Activated T-cell treated with anti-CD3 and anti-CD28 coated beads for 24 hours (primary cell): ENCODE measurements around the gene DYNLT4.
"Not testable (repeated sequence)": the region's sequence is repeated elsewhere in the genome, so short reads cannot be mapped to it uniquely, and the experiment has no call there.

Experiments
- DNase-seq: peaks from one replicate; pipeline ENCODE4 v3.0.0-alpha.2; 2020; ENCODE audit warnings: low read depth

DYNLT4 gene

GRCh38 chr1:44808938-44809917, 2.1 kb upstream of the DYNLT4 start:
- DNase-seq: peak; percentile 84

GRCh38 chr1:44808063-44808937, 1.1 kb upstream of the DYNLT4 start, which contains the start of gene BTBD19:
BTBD19 (plus strand) TSS chr1:44808523; CDS start chr1:44808821, 298 bp downstream.
- DNase-seq: peak; percentile 75

DNA sequence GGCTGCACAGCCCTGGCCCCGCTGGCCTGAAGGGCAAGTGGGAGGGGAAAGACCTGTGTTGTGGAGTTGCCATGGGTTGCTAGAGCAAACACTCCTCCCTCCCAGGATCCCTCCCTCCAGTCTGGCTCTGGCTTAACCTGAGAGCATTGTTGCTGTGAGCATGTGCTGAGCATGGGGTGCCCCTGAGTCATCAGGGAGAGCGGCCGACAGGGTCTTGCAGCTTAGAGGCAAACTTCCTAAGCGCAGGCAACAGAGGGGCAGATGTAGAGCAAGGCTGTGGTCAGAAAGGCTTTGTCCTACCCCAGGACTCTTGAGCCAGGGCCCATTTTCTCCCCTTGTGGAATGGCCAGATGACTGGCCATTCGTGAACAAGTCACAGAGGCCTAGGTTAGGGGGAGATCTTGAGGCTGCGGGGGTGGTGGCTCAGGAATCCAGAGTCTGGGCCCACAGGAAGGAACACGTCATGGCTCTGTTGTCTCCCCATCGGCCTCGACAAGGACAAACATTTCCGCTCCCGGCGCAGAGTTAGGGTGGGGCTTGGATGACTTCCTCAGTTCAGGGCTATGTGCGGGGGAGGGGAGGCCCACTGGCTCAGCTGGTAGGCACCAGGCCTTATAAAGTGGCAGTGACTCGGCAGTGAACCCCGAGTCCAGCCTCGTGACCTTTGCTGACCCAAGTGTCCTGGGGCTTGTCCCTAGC, 362 bp upstream of the DYNLT4 start:
- DNase-seq: peak; percentile 80

DNA sequence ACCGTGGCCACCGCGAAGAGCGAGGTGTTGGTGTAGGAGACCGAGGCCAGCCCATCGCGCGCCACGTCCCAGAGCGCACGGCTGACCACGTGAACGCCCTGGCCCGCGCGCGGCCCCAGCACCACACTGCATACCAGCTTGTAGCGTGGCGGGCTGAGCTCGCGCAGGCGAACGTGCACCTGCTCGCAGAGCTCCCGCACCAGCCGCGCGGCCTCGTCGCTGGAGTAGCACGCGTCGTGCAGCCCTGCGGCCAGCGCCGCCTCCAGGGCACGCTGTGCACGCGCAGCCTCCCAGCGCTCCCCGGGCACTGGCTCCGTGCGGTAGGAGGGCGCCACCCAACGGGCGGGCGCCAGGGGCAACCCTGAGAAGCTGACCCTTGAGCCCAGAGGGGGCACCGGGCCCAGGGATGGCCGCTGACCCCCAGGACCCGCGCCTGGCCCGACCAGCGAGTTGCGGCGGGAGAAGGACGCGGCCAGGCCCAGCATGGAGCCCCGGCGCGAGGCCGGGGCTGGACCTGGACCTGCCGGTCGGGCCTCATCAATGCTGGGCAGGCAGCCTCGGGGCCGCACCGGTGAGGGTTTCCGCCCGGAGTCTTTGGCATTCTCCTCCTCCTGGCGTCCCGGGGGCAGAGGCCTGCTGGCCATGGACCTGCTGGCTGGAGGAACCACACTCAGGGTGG, 987 bp downstream of the DYNLT4 start:
- no peak for DNase-seq

DNA sequence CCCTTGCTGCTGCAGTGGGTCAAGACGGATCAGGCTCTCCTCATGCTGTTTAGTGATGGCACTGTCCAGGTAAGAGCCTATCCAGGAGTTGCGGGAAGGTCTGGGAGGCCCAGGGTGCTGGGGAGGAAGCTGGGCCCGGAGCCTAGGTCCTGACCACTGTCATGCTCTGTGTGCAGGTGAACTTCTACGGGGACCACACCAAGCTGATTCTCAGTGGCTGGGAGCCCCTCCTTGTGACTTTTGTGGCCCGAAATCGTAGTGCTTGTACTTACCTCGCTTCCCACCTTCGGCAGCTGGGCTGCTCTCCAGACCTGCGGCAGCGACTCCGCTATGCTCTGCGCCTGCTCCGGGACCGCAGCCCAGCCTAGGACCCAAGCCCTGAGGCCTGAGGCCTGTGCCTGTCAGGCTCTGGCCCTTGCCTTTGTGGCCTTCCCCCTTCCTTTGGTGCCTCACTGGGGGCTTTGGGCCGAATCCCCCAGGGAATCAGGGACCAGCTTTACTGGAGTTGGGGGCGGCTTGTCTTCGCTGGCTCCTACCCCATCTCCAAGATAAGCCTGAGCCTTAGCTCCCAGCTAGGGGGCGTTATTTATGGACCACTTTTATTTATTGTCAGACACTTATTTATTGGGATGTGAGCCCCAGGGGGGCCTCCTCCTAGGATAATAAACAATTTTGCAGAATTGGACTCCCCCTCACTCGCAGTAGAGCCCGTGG, 1.7 kb downstream of the DYNLT4 start:
- DNase-seq: no peak

GRCh38 chr1:44803312-44804095, 3.6 kb downstream of the DYNLT4 start:
- DNase-seq: no peak

DNA sequence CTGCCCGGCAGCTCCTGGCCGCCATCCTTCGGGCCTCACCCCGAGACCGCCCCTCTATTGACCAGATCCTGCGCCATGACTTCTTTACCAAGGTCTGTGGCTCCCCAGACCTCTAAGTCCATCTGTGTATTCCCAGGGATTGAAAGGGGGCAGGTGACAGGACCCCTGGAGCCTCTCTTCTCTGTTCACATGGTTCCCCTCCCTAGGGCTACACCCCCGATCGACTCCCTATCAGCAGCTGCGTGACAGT, 4.2 kb downstream of the DYNLT4 start:
- no peak for DNase-seq

DNA sequence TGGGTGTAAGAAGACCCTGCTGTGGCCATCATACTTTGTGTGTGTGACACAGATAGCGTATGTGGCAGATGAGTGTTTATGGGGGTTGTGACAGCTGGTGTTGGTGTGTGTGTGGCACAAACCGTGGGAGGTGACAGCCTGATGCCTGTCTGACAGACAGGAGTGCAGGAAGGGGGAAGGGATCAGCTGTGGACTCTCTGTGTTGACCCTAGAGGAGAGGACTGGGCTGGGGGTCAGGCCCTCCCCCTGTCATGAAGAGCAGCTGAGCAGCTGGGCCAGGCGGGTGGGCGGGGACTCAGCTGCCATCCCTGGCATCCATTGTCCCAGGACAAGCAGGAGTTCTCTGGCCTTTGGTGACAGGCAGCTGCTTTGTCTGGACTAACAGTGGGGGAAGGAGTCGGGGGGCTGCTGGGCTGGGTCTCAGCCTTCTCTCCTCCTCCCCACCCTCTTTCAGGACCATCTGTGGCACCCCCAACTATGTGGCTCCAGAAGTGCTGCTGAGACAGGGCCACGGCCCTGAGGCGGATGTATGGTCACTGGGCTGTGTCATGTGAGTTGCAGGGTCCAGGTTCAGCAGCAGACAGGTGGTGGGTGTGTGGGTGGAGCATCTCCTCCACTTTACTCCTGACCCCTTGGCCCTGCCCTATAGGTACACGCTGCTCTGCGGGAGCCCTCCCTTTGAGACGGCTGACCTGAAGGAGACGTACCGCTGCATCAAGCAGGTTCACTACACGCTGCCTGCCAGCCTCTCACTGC, 4.7 kb downstream of the DYNLT4 start:
- no peak for DNase-seq

- DNase-seq: no peak
Observed at GRCh38 chr1:44801491-44802305, 5.5 kb downstream of the DYNLT4 start.

GRCh38 chr1:44799770-44800584, 7.2 kb downstream of the DYNLT4 start, which contains the start of gene PLK3:
PLK3 (plus strand) TSS chr1:44800377; CDS start chr1:44800464, 87 bp downstream.
- peak; percentile 98 for DNase-seq

DNA sequence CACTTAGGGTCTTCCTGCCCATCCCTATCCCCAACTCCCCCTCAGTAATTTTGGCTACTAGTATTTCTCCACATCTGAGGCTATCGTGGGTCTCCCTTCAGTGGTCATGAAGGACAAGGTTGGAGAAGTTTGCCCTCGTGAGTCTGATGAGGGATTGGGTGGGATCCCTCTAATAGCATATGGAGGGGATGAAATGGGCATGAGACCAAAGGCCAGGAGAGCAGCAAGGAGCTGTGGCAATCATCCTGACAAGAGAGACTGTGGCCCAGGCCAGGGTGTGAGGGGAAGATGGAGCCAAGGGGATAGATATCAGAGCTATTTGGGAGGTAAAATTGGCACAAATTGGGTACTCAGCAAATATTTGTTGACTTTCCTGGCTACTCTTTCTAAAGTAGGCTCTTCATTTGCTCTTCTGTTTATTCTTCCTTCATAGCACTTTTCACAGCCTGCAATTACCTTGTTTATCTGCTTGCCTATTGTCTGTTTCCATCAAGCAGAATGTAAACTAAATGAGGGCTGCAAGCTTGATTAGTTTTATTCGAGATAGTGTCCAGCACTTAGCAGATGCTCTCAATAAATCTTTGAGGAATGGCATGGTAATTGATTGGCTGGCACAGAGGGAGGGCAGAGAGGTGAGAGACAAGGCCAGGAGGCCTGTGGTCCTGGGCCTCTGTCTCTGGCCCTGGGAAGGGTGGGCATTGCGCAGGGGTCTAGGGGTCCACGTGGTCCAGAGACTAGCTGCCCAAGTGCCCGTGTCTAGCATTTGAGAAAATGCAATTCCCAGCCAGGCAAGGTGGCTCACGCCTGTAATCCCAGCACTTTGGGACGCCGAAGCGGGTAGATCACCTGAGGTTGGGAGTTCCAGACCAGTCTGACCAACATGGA, 8.4 kb downstream of the DYNLT4 start:
- no peak for DNase-seq

DNA sequence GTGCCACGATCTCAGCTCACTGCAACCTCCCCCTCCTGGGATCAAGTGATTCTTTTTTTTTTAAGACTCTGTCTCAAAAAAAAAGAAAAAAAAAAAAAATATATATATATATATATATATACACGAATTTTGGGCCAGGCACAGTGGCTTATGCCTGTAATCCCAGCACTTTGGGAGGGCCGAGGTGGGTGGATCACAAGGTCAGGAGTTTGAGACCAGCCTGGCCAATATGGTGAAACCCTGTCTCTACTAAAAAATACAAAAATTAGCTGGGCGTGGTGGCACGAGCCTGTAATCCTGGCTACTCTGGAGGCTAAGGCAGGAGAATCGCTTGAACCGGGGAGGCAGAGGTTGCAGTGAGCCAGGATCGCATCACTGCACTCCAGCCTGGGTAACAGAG, 9.3 kb downstream of the DYNLT4 start:
- DNase-seq: not testable (repeated sequence)

GRCh38 chr1:44792736-44793502, 14.2 kb downstream of the DYNLT4 start:
- DNase-seq: no peak

GRCh38 chr1:44790968-44791801, 16.0 kb downstream of the DYNLT4 start:
- DNase-seq: no peak
